GM19193 (cell line): Measurements from ENCODE around the gene PKD2L2.

Experiments
- POLR2A ChIP-seq: IDR thresholded peaks from 4 replicates; pipeline ENCODE4 v1.6.1; 2011; ENCODE audit not compliant: insufficient read depth, insufficient read length; ENCODE audit errors: extremely low read depth

PKD2L2 gene

GRCh38 chr5:137933491-137933911, 44.2 kb downstream of the PKD2L2 start:
- TF ChIP-seq POLR2A: no peak

- no peak for TF ChIP-seq POLR2A
Measured at GRCh38 chr5:137935190-137935589, 45.9 kb downstream of the PKD2L2 start.

DNA sequence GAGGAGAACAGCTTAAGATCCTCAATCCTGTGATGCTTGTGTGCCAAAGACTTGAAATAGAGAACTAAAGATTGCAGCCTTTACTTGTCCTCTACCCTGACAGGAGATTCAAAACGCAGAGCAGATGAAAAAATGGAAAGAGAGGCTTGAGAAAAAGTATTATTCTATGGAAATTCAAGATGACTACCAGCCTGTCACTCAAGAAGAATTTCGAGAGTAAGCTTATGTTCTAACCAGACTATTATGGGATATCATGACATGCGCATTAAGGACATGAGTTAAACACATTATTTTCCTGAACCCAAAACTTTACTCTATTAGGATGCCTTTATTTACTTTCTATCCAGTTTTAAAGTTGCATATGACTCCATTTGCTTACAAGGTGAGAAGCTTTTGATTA, 46.4 kb downstream of the PKD2L2 start:
- no peak for TF ChIP-seq POLR2A

DNA sequence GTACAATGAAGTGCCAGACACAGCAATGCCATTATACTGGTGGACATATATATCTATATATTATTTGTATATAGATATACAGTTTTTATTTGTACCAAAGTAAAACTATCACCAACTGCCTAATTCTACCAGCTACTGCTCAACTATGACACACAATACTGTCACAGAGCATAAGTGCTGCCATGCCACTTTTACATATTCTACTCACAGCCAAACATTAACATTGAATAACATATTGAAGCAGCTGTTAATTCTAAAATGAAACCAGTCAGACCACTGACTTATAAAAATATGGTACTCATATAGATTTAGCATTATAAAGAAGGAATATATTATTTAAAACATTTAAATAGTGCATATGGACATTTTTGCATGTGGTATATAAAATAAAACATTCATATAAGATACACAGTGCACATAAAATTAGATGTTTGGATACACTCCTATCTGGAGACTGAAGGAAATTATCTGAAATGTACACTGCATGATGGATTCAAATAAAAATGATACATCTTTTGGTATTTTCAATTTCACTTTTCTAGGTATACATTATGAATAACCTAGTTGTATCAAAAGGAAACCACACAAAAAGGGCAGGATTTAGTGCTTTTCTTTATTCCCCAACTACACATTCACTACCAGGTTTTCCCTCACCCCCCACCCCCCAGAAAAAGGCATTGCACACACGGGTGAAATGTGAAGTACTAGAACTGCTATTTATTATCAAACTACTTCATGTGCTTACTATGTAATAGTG, 48.9 kb downstream of the PKD2L2 start:
- TF ChIP-seq POLR2A: no peak

DNA sequence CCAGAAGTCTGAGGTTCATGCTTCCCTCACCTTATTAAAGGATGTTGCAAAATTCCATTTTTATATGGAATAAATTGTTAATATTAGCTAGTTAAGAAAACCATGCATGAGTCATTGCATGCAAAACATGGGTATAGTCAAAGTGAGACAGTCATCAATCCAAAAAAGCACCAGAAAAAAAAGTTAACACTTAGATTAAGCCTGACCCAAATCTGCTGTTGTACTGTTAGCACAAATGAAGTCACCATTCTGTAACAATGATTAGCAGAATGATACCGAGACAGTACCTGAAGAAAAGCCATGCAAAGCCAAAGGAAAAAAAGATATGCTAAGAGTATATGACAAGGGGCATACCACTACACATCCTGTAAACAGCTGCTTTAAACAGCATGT, 49.5 kb downstream of the PKD2L2 start:
- TF ChIP-seq POLR2A: no peak

GRCh38 chr5:137939331-137939730, 50.1 kb downstream of the PKD2L2 start:
- no peak for TF ChIP-seq POLR2A

DNA sequence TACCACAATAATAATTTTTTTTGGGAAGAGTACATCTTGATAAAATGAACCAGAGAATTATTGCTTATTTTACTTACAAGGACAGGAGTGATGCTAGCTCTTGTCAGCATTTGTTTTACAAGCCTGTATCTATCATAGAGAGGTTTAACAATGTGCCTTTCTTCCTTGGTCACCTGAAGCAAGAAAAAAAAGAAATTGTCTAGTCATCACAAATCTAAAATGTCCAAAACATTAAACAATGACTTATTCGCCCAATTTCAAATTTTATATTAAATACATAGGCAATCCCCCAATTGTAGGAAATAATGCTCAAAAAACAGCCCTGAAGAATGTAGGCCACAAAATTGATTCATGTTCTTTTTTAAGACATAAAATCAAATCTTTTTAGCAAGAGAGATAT, 56.6 kb downstream of the PKD2L2 start:
- TF ChIP-seq POLR2A: no peak

DNA sequence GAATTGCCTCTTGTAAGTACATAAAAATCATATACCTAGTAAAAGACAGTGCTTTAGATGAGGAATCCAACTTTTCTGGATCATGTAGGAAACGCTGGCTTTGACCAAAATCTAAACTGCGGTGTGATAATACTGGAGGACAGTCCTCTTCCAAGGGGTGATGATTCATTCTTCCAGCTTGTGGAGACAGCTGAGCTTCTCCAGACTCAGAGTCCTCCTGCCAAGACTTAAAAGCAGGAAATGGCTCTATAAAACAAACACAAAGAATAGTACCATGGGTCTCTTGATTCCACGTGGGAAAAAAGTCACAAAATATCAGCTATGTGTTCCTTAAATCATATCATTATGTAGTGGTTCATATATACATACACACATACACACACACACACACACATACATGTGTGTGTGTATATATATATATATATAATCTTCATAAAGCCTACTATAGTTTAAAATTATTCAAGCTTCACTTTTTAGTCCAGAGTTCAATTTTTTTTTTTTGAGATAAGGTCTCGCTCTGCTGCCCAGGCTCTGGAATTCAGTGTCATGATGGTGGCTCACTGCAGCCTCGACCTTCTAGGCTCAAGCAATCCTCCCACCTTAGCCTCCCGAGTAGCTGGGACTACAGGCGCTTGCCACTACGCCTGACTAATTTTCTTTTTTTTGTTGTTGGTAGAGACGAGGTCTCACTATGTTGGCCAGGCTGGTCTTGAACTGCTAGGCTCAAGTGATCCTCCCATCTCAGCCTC, 65.0 kb downstream of the PKD2L2 start:
- no peak for TF ChIP-seq POLR2A

DNA sequence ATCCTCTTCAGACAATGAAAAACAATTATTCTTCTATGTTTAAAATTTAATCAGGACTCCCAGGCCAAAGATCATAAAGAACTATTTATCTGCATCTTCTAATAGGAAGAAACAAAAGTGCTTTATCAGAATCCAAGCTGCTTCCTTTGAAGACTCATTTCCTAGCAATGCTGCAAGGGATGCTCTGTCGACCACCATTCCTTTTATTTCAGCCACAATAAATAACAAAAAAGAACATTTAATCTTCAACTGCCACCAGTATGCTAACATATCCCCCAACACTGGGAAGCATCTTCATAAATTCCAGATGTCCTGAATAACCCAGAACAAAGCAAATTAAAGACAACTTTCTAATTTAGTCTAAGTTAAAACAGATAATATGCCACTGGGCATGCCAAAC, 68.7 kb downstream of the PKD2L2 start:
- no peak for TF ChIP-seq POLR2A

DNA sequence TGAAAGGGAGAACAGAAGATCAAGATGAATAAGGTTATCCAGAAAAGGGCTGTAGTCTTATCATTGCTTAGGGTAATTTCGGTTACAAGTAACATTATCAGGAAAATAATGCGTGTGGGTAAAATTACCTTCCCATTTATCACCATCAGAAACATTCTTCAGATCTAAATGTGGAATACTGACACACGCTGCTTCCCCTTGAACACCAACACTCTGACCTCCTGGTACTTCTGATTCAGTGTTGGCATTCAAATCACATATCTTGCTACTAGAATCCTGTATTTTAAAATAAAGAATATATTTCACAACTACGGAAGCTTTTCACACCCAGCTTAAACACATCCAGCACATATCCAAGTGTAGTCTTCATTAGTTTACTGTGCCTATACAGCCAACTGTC, 70.2 kb downstream of the PKD2L2 start:
- no peak for TF ChIP-seq POLR2A

- no peak for TF ChIP-seq POLR2A
Measured at GRCh38 chr5:137960141-137960540, 70.9 kb downstream of the PKD2L2 start.

GRCh38 chr5:137960819-137961218, 71.6 kb downstream of the PKD2L2 start:
- TF ChIP-seq POLR2A: no peak

DNA sequence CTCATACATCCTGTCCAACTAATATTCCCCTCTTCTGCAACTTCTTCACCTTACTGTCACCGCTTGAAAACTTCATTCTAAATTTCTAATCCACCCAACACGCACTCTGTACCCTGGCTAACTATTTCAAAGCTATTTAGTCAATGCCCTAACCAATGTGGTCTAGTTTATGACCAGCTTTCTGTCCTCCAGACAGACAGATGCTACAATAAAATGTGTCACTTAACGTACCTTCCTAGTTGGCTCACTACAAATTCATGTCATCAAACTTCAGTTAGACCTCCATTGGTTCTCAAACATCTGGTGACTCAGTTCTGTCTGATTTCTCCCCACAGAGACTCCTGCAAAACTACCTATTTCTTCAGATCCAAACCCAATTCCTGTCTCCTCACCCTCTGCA, 86.0 kb downstream of the PKD2L2 start:
- no peak for TF ChIP-seq POLR2A

DNA sequence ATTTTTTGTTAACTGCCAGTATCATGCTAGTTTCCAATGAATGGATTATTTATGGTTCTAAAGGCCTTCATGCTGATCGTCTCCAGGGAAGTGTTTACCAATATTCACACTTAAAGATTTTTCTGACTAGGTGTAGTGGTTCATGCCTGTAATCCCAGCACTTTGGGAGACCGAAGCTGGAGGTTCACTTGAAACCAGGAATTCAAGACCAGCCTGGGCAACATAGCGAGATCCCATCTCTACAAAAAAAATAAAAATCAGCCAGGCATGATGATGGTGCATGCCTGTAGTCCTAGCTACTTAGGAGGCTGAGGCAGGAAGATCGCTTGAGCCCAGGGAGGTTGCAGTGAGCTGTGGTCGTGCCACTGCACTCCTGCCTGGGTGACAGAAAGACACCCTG, 100.2 kb downstream of the PKD2L2 start:
- TF ChIP-seq POLR2A: no peak
